ENCODE data around the gene GALR1. TPM values are rescaled to one million over a fixed set of nuclear protein-coding genes. Genes with fewer than 3 reads are reported as not detected.
"Not testable (repeated sequence)": the region's sequence is repeated elsewhere in the genome, so short reads cannot be mapped to it uniquely, and the experiment has no call there.

Gene GALR1
- total RNA-seq, 1 experiment from 2014 or later: 0.11 TPM

GRCh38 chr18:77234504-77235365, 14.9 kb upstream of the GALR1 start (continued):
- TF ChIP-seq, protein P1, sequence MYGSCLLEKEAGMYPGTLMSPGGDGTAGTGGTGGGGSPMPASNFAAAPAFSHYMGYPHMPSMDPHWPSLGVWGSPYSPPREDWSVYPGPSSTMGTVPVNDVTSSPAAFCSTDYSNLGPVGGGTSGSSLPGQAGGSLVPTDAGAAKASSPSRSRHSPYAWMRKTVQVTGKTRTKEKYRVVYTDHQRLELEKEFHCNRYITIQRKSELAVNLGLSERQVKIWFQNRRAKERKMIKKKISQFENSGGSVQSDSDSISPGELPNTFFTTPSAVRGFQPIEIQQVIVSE (CRISPR knock-in tag; IDR thresholded peaks at IDR 0.05; ENCODE audit: borderline replicate concordance): no peak

- POLR2A ChIA-PET, ATAC-seq, H3K4me3 Mint-ChIP-seq: not testable (repeated sequence)
Measured at GRCh38 chr18:77239285-77239684, 10.4 kb upstream of the GALR1 start.

DNA sequence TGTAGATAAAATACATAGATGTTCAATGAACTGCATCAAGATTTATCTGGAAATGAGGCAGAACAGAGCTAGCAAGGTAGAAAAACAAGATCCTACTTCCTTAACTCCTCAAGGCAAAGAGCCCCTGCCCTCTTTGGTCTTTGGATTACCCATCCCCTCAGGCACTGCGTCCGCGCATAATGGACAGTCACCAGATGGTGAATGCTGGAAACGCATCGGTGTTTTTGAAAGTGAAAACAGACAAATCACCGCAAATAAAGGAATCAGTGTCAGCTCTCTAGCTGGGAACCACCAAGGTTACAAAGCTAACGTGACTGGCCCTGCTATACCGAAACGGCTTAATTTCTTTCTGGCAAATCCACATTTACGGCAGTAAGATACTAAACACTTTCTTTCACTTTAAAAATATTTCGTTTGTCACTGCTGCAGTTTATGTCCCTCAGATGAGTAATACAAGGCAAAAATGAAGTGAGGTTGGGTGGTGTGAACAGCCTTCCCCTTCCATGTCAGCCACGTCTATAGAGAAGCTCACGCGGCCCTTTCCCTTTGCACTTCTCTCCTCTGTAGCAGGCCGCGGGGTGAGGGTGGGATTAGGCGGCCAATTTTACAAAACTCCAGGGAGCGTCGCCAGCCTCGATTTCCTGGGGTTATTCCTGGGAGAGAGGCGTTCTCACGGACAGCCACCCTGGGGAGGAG, 627 bp upstream of the GALR1 start:
- DNase-seq (ENCODE audit: low spot score): no peak

More at GRCh38 chr18:77239285-77239684, 10.4 kb upstream of the GALR1 start:
- H3K27me3 Mint-ChIP-seq (ENCODE audit: low read depth): peaks cover 23% of the 10 kb centered on the region
- CTCF ChIA-PET; H3K27ac Mint-ChIP-seq; H3K4me1 Mint-ChIP-seq; DNase-seq (ENCODE audit: low spot score): not testable (repeated sequence)
- peaks cover 39% of the 10 kb centered on the region for H3K36me3 Mint-ChIP-seq
- H3K9me3 Mint-ChIP-seq: peaks cover 60% of the 10 kb centered on the region

More for the DNA sequence above, 627 bp upstream of the GALR1 start:
- Mint-ChIP-seq H3K27me3 (ENCODE audit: low read depth) (peaks cover 78% of the 10 kb centered on the region), H3K36me3 (peaks cover 17% of the 10 kb centered on the region), H3K9me3 (peaks cover 41% of the 10 kb centered on the region), H3K27ac (no peak overlapping the region), H3K4me3 (peak overlapping the region; percentile 77), H3K4me1 (peaks cover 22% of the 10 kb centered on the region)
- no peak for TF ChIP-seq SMAD4 (CRISPR knock-in tag; IDR thresholded peaks at IDR 0.05)
- no peak for TF ChIP-seq MXD4 (CRISPR knock-in tag; IDR thresholded peaks at IDR 0.05; ENCODE audit: borderline replicate concordance)
- no peak for TF ChIP-seq TCF7 (CRISPR knock-in tag; IDR thresholded peaks at IDR 0.05; ENCODE audit: low read depth)
- TF ChIP-seq ZNF396 (CRISPR knock-in tag; IDR thresholded peaks at IDR 0.05; ENCODE audit: borderline replicate concordance): no peak
- TF ChIP-seq, protein P2, sequence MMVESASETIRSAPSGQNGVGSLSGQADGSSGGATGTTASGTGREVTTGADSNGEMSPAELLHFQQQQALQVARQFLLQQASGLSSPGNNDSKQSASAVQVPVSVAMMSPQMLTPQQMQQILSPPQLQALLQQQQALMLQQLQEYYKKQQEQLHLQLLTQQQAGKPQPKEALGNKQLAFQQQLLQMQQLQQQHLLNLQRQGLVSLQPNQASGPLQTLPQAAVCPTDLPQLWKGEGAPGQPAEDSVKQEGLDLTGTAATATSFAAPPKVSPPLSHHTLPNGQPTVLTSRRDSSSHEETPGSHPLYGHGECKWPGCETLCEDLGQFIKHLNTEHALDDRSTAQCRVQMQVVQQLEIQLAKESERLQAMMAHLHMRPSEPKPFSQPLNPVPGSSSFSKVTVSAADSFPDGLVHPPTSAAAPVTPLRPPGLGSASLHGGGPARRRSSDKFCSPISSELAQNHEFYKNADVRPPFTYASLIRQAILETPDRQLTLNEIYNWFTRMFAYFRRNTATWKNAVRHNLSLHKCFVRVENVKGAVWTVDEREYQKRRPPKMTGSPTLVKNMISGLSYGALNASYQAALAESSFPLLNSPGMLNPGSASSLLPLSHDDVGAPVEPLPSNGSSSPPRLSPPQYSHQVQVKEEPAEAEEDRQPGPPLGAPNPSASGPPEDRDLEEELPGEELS (CRISPR knock-in tag; IDR thresholded peaks at IDR 0.05): no peak
- no peak for TF ChIP-seq ZNF532 (CRISPR knock-in tag; IDR thresholded peaks at IDR 0.05; ENCODE audit: borderline replicate concordance)
- TF ChIP-seq IRF2 (CRISPR knock-in tag; IDR thresholded peaks at IDR 0.05; ENCODE audit: borderline replicate concordance, low read depth): no peak
- TF ChIP-seq, protein P3, sequence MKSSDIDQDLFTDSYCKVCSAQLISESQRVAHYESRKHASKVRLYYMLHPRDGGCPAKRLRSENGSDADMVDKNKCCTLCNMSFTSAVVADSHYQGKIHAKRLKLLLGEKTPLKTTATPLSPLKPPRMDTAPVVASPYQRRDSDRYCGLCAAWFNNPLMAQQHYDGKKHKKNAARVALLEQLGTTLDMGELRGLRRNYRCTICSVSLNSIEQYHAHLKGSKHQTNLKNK (CRISPR knock-in tag; IDR thresholded peaks at IDR 0.05): no peak
- TF ChIP-seq TP53 (CRISPR knock-in tag; IDR thresholded peaks at IDR 0.05): no peak
- TF ChIP-seq ZNF425 (CRISPR knock-in tag; conservative IDR thresholded peaks at IDR 0.05): no peak
- TF ChIP-seq MYBL2 (CRISPR knock-in tag; IDR thresholded peaks at IDR 0.05): no peak
- TF ChIP-seq OVOL2 (CRISPR knock-in tag; IDR thresholded peaks at IDR 0.05; ENCODE audit: borderline replicate concordance): no peak
- TF ChIP-seq TEAD1 (CRISPR knock-in tag; IDR thresholded peaks at IDR 0.05): no peak
- TF ChIP-seq, protein P4, sequence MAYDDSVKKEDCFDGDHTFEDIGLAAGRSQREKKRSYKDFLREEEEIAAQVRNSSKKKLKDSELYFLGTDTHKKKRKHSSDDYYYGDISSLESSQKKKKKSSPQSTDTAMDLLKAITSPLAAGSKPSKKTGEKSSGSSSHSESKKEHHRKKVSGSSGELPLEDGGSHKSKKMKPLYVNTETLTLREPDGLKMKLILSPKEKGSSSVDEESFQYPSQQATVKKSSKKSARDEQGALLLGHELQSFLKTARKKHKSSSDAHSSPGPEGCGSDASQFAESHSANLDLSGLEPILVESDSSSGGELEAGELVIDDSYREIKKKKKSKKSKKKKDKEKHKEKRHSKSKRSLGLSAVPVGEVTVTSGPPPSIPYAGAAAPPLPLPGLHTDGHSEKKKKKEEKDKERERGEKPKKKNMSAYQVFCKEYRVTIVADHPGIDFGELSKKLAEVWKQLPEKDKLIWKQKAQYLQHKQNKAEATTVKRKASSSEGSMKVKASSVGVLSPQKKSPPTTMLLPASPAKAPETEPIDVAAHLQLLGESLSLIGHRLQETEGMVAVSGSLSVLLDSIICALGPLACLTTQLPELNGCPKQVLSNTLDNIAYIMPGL (CRISPR knock-in tag; IDR thresholded peaks at IDR 0.05): no peak
- ChIA-PET CTCF (interaction anchor here (0.8 to 2.2 kb wide), 3 partner anchors 37 to 104 kb away, joined by 3 to 7 read pairs (median 3); no protein-coding TSS in a partner anchor), POLR2A (no interaction called here)
- peak; percentile 12 for ATAC-seq
